Left ventricle myocardium inferior (tissue), 1 donor: Measurements from ENCODE around the gene POU2AF3. TPM values are rescaled to one million over a fixed set of nuclear protein-coding genes. Genes with fewer than 3 reads are reported as not detected.

ENCODE experiments used
- DNase-seq: peaks from one replicate; pipeline ENCODE4 v3.0.0-alpha.2; 2020
- H3K27ac ChIP-seq: fragments of 200-600 bp; replicated peaks from 2 replicates; pipeline ENCODE4 v1.8.0; 2021
- H3K27me3 ChIP-seq: fragments of 200-600 bp; 2 replicates; pipeline ENCODE4 v1.8.0; 2021; ENCODE audit warnings: low read depth
- H3K36me3 ChIP-seq: fragments of 200-600 bp; 2 replicates; pipeline ENCODE4 v1.8.0; 2021
- H3K4me1 ChIP-seq: fragments of 200-600 bp; 2 replicates; pipeline ENCODE4 v1.8.0; 2021
- H3K4me3 ChIP-seq: fragments of 200-600 bp; 2 replicates; pipeline ENCODE4 v1.8.0; 2021; ENCODE audit warnings: mild to moderate bottlenecking, moderate library complexity
- H3K9me3 ChIP-seq: fragments of 200-600 bp; replicated peaks from 2 replicates; pipeline ENCODE4 v1.8.0; 2021
- intact Hi-C: fragments of 100-400 bp; cut with micrococcal nuclease; formaldehyde crosslinking; loops from one replicate; pipeline ENCODE4 v1.11.0; 2022
- total RNA-seq: library from RNA; stranded (reverse); fragmentation: NEBNext Ultra II Directional; extraction: Animal tissue kit (Norgen Biotek cat#: 25700); gene quantifications from one replicate; pipeline ENCODE4 v1.2.1, GENCODE V29; 2021
- TF ChIP-seq, protein P1 (sequence below): fragments of 200-600 bp; IDR thresholded peaks from 2 replicates; pipeline ENCODE4 v1.8.0; 2021; ENCODE audit warnings: antibody characterized with exemption, mild to moderate bottlenecking, borderline replicate concordance
- donor health status: DM: no; HTN: yes; CAD: no; lungs with severe emphysema.

Gene POU2AF3
- total RNA-seq, 1 donor from 2014 or later = 0.38 TPM

DNA sequence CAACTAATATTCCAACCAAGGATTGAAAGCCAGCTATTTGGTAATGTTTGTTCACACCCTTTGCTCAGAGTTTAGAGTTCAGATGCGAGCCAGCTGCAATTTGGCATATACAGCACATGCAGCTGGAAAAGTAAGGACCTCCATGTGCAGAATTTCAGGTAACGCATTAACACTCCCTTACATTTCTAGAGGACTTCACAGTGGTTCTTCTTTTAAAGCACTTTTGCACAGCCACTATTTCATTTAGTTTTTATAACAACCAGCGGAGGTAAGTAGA lies 3.4 kb downstream of the POU2AF3 start:
- peaks cover 16% of the 10 kb centered on the region for H3K4me1 ChIP-seq
- intact Hi-C loops = no loop called here

DNA sequence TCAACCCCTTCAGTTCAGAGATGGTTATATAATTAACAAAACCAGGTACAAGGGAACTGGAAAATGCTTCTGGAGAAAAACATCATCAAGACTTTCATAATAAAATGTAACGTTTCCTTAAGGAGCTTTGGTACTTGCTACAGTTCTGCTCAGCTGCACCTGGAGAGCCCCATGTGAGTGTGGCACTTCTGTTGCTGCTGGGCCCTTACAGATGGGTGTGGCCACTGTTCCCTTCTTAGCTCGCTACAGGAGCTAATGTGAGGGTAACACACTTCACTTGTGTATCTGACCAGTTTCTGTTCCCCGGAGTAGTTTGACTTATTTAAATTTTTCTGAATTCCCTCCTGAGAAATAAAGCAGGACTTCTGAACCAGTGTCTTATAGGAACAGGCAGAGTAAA lies 4.0 kb downstream of the POU2AF3 start:
- no peak for DNase-seq
- Histone ChIP-seq H3K27me3 (peaks cover 36% of the 10 kb centered on the region), H3K4me3 (no peak overlapping the region), H3K4me1 (peaks cover 16% of the 10 kb centered on the region), H3K9me3 (no peaks in the 10 kb centered on the region), H3K27ac (no peak overlapping the region), H3K36me3 (no peaks in the 10 kb centered on the region)
- intact Hi-C loops = no loop called here
- TF ChIP-seq, protein P1, sequence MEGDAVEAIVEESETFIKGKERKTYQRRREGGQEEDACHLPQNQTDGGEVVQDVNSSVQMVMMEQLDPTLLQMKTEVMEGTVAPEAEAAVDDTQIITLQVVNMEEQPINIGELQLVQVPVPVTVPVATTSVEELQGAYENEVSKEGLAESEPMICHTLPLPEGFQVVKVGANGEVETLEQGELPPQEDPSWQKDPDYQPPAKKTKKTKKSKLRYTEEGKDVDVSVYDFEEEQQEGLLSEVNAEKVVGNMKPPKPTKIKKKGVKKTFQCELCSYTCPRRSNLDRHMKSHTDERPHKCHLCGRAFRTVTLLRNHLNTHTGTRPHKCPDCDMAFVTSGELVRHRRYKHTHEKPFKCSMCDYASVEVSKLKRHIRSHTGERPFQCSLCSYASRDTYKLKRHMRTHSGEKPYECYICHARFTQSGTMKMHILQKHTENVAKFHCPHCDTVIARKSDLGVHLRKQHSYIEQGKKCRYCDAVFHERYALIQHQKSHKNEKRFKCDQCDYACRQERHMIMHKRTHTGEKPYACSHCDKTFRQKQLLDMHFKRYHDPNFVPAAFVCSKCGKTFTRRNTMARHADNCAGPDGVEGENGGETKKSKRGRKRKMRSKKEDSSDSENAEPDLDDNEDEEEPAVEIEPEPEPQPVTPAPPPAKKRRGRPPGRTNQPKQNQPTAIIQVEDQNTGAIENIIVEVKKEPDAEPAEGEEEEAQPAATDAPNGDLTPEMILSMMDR = no peak

More for the DNA sequence above, 3.4 kb downstream of the POU2AF3 start:
- H3K27ac ChIP-seq = no peak overlapping the region
- H3K27me3 ChIP-seq = peaks cover 32% of the 10 kb centered on the region
- TF ChIP-seq, protein P1 = no peak
- no peaks in the 10 kb centered on the region for H3K36me3 ChIP-seq
- DNase-seq = no peak
- no peak overlapping the region for H3K4me3 ChIP-seq
- H3K9me3 ChIP-seq = no peaks in the 10 kb centered on the region

DNA sequence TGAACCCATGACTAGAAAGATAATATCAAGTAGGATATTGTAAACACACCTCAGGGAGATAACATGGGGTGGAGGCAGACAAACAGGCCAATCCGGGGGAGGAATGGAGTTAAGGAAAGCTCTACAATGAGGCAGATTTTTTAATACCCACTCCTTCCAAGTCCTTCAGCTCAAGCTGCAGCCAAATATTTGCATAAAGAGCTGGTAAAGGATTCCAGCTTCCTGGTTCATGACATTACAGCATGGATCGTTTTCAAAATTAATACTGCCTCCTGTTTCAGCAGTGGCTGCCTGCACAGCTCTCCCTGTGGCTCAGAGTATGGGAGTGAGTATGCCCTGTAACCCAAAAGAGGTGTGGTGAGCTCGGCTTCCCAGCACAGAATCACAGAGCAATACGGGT lies 5.1 kb downstream of the POU2AF3 start:
- Histone ChIP-seq H3K4me1 (peaks cover 16% of the 10 kb centered on the region), H3K4me3 (no peak overlapping the region), H3K27ac (no peak overlapping the region), H3K36me3 (no peaks in the 10 kb centered on the region), H3K27me3 (peaks cover 32% of the 10 kb centered on the region), H3K9me3 (no peaks in the 10 kb centered on the region)
- intact Hi-C loops = no loop called here
- no peak for DNase-seq
- TF ChIP-seq, protein P1 = no peak

DNA sequence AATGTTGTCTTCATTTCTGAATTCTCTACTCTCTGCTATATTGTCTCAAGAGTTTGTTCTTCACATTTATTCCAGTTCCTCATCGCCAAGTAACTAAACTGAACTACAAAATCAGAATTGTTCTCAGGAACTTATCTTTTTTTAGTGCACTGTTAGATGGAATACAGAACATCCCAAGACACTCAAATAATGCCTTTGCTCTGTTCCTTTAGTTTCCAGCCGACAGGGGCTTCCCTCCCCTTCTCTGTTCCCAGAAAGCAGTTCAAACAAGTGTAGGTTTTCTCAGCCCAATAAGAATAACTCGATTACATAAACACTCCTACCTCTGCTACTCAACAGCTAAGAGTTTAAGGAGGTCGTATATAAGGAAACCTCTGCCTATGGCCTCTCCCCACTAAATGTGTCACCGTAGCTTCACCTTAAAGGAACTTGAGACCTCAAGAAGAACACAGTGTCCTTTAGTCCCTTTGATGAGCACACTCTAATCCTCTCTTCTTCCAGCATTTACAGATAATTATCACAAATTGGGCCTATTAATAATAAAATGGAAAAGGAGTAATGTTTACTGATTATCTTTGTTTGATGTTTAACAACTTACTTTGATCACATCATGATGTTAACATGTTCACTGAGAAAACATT lies 6.9 kb downstream of the POU2AF3 start:
- Histone ChIP-seq H3K27ac (no peak overlapping the region), H3K4me1 (no peaks in the 10 kb centered on the region), H3K9me3 (no peaks in the 10 kb centered on the region), H3K27me3 (peaks cover 14% of the 10 kb centered on the region), H3K4me3 (no peak overlapping the region), H3K36me3 (no peaks in the 10 kb centered on the region)
- DNase-seq = no peak
- TF ChIP-seq, protein P1 = no peak
- intact Hi-C loops = no loop called here

DNA sequence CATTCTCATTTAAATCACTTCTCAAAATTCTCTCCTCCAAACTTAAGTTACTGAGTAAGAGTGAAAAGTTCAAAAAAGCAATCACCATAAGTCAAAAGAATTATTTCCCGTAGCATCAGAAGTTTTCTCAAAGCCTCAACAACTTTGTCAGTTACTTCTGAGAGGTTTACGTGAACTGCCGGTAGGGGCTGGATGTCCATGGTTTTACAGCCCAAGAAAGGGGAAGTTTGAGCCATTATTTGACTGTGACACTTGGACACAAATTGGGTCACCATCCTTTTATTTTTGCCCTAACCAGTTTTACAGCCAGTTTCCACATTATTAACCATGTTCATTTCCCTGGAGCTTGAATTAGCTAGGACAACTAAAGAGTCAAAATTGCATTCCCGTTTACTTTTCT lies 7.5 kb downstream of the POU2AF3 start:
- DNase-seq = no peak
- H3K36me3 ChIP-seq = no peaks in the 10 kb centered on the region
- no peak overlapping the region for H3K4me3 ChIP-seq
- H3K27ac ChIP-seq = no peak overlapping the region
- TF ChIP-seq, protein P1 = no peak
- no peaks in the 10 kb centered on the region for H3K9me3 ChIP-seq
- intact Hi-C loops = no loop called here
- no peaks in the 10 kb centered on the region for H3K4me1 ChIP-seq
- peaks cover 10% of the 10 kb centered on the region for H3K27me3 ChIP-seq
